HepG2 (cell line): ENCODE measurements around the gene FAM167B. TPM values are rescaled to one million over a fixed set of nuclear protein-coding genes. Genes with fewer than 3 reads are reported as not detected.
A peak's percentile ranks its signal among the peaks of the same experiment; 100 is the strongest.

Experiments
- CEBPZ ChIP-seq: IDR thresholded peaks from 2 replicates; pipeline ENCODE4 v1.6.1; 2012; ENCODE audit warnings: low read length, improper control_type of control experiment
- FOXP1 ChIP-seq, 2 experiments: fragments of 450-650 bp in 1 of 2; IDR thresholded peaks; 2 replicates each; pipeline ENCODE4 v1.6.1; 2017 to 2018; ENCODE audit warnings: antibody characterized with exemption in 1 of 2
- KLF12 ChIP-seq: sonication (generic); formaldehyde crosslinking; IDR thresholded peaks from 2 replicates; pipeline ENCODE4 v1.4.0; 2020; ENCODE audit warnings: missing genetic modification reagents, borderline replicate concordance
- KMT2B ChIP-seq: IDR thresholded peaks from 2 replicates; pipeline ENCODE4 v1.6.1; 2016; ENCODE audit warnings: missing genetic modification reagents, missing compliant biosample characterization
- MTA1 ChIP-seq: sonication (generic); formaldehyde crosslinking; IDR thresholded peaks from 2 replicates; pipeline ENCODE4 v1.4.0; 2020; ENCODE audit warnings: missing genetic modification reagents, mild to moderate bottlenecking, borderline replicate concordance
- NPAS2 ChIP-seq: sonication (generic); formaldehyde crosslinking; IDR thresholded peaks from 2 replicates; pipeline ENCODE4 v1.8.0; 2022; ENCODE audit warnings: mild to moderate bottlenecking, missing genetic modification reagents, borderline replicate concordance
- SRSF1 ChIP-seq: fragments of 200-400 bp; formaldehyde crosslinking; optimal IDR thresholded peaks from 2 replicates; pipeline ENCODE3; 2017; ENCODE audit warnings: mild to moderate bottlenecking, low read depth, low read length, moderate library complexity
- SRSF4 ChIP-seq: fragments of 200-400 bp; formaldehyde crosslinking; IDR thresholded peaks from one replicate; pipeline ENCODE4 v1.6.1; 2018; ENCODE audit warnings: mild to moderate bottlenecking, low read depth, low read length, moderate library complexity; ENCODE audit not compliant: poor library complexity, severe bottlenecking
- SSRP1 ChIP-seq: IDR thresholded peaks from 2 replicates; pipeline ENCODE4 v1.6.1; 2016; ENCODE audit warnings: control low read depth
- TBX2 ChIP-seq: sonication (generic); formaldehyde crosslinking; IDR thresholded peaks from 2 replicates; pipeline ENCODE4 v1.5.0; 2020; ENCODE audit warnings: missing genetic modification reagents, mild to moderate bottlenecking, borderline replicate concordance
- YEATS2 ChIP-seq: sonication (generic); formaldehyde crosslinking; IDR thresholded peaks from 2 replicates; pipeline ENCODE4 v1.4.0; 2020; ENCODE audit warnings: missing genetic modification reagents, borderline replicate concordance
- ZBTB21 ChIP-seq: sonication (generic); formaldehyde crosslinking; IDR thresholded peaks from 2 replicates; pipeline ENCODE4 v1.4.0; 2020; ENCODE audit warnings: missing genetic modification reagents
- ZFP36 ChIP-seq: fragments of 150-350 bp; IDR thresholded peaks from 2 replicates; pipeline ENCODE4 v1.6.1; 2018; ENCODE audit warnings: borderline replicate concordance, low read length, low read depth; ENCODE audit not compliant: partially characterized antibody
- ZNF17 ChIP-seq: sonication (generic); formaldehyde crosslinking; IDR thresholded peaks from 2 replicates; pipeline ENCODE4 v1.5.0; 2020; ENCODE audit warnings: mild to moderate bottlenecking, missing genetic modification reagents
- ZNF30 ChIP-seq: sonication (generic); formaldehyde crosslinking; IDR thresholded peaks from 2 replicates; pipeline ENCODE4 v1.5.0; 2020; ENCODE audit warnings: mild to moderate bottlenecking, missing genetic modification reagents
- ZNF614 ChIP-seq: IDR thresholded peaks from 2 replicates; pipeline ENCODE4 v1.6.1; 2018; ENCODE audit warnings: missing biosample characterization, missing genetic modification reagents, inconsistent platforms, borderline replicate concordance
- ZNF619 ChIP-seq: sonication (generic); formaldehyde crosslinking; IDR thresholded peaks from 2 replicates; pipeline ENCODE4 v1.4.0; 2020; ENCODE audit warnings: mild to moderate bottlenecking, missing genetic modification reagents
- ZNF652 ChIP-seq: IDR thresholded peaks from 2 replicates; pipeline ENCODE4 v1.6.1; 2016; ENCODE audit warnings: low read depth, borderline replicate concordance
- ZNF841 ChIP-seq: sonication (generic); formaldehyde crosslinking; IDR thresholded peaks from 2 replicates; pipeline ENCODE4 v1.8.1; 2023; ENCODE audit warnings: missing genetic modification reagents, borderline replicate concordance
- polyA plus RNA-seq, 8 experiments: library from polyadenylated mRNA; depleted of rRNA in 3 of 8; stranded (reverse) in 7 of 8; unstranded in 1 of 8; fragments of >200 nt; fragmentation: Illumina TruSeq in 4 of 8; extraction: Trizol in 4 of 8; gene quantifications; 2 replicates each; pipeline versions ENCODE4 v1.2.1 to v1.2.3, GENCODE V29; 2011 to 2016; ENCODE audit warnings: low read depth in 4 of 8, missing spikeins in 1 of 8, mixed read lengths in 1 of 8; ENCODE audit not compliant: insufficient read depth in 1 of 8
- total RNA-seq, 5 experiments: library from RNA; depleted of rRNA; stranded (reverse); fragments of >200 nt; fragmentation: Illumina TruSeq; extraction: Trizol; gene quantifications; 2 replicates each; pipeline ENCODE4 v1.2.3, GENCODE V29; 2016; ENCODE audit warnings: low read depth in 1 of 5
- TF ChIP-seq, protein P1 (sequence below): sonication (generic); formaldehyde crosslinking; IDR thresholded peaks from 2 replicates; pipeline ENCODE4 v1.4.0; 2020; ENCODE audit warnings: missing genetic modification reagents
- TF ChIP-seq, protein P2 (sequence below): IDR thresholded peaks from 2 replicates; pipeline ENCODE4 v1.6.1; 2016; ENCODE audit warnings: missing compliant biosample characterization, missing genetic modification reagents, borderline replicate concordance
- TF ChIP-seq, protein P3 (sequence below): sonication (generic); formaldehyde crosslinking; IDR thresholded peaks from 2 replicates; pipeline ENCODE4 v1.5.0; 2020; ENCODE audit warnings: missing genetic modification reagents, mild to moderate bottlenecking, borderline replicate concordance

The FAM167B gene
- total and polyA plus RNA-seq, 2 of the 13 experiments (the other 11 are each of a cell fraction or from before 2014, with no cell fraction given): 0.15 to 0.70 TPM

DNA sequence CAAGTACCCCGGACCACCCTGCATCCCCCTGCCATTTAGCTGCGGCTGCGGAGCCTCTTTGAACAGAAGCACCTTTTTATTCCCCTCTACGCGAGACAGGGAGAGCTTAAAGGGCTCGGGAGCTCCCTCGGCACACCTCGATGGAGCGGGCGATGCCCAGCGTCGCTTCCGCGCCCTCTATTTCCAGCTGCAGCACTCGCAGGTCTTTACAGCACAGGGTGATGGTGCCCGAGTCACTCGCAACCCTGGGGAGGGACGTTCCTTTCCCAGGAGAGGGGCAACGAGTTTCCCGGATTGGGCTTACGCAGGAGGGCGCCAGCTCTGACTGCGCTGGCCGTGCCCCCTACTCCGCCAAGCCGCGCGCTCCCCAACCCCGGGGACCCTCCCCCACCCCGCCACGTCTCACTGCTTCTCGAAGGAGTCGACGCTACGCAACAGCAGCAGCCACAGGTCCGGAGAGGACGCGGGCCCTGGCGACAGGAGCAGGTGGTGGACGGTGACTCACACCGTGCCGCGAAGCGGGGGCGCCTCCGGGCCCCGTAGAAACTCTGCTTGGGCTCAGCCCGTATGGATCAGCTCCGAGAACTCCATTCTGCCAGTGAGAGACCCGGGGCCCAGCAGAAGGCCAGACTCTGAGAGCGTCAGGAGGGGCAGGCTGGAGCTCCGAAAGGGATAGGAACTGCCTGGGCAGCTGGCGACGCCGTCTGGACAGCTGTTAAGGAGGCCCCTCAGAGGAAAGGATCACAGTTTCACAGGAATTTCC, 5.8 kb upstream of the FAM167B start (continued):
- TF ChIP-seq, protein P1, sequence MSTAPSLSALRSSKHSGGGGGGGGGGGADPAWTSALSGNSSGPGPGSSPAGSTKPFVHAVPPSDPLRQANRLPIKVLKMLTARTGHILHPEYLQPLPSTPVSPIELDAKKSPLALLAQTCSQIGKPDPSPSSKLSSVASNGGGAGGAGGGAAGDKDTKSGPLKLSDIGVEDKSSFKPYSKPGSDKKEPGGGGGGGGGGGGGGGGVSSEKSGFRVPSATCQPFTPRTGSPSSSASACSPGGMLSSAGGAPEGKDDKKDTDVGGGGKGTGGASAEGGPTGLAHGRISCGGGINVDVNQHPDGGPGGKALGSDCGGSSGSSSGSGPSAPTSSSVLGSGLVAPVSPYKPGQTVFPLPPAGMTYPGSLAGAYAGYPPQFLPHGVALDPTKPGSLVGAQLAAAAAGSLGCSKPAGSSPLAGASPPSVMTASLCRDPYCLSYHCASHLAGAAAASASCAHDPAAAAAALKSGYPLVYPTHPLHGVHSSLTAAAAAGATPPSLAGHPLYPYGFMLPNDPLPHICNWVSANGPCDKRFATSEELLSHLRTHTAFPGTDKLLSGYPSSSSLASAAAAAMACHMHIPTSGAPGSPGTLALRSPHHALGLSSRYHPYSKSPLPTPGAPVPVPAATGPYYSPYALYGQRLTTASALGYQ (CRISPR knock-in tag): no peak
- TF ChIP-seq KLF12 (CRISPR knock-in tag): no peak
- no peak for TF ChIP-seq ZNF619 (CRISPR knock-in tag)
- TF ChIP-seq SRSF1: no peak
- no peak for TF ChIP-seq SRSF4
- no peak for TF ChIP-seq FOXP1 (IDR thresholded peaks at IDR 0.05)
- TF ChIP-seq FOXP1 (CRISPR knock-in tag; IDR thresholded peaks at IDR 0.05): no peak
- TF ChIP-seq, protein P2, sequence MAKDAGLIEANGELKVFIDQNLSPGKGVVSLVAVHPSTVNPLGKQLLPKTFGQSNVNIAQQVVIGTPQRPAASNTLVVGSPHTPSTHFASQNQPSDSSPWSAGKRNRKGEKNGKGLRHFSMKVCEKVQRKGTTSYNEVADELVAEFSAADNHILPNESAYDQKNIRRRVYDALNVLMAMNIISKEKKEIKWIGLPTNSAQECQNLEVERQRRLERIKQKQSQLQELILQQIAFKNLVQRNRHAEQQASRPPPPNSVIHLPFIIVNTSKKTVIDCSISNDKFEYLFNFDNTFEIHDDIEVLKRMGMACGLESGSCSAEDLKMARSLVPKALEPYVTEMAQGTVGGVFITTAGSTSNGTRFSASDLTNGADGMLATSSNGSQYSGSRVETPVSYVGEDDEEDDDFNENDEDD (CRISPR knock-in tag): peak; percentile 74; the same call in 1 of the 2 replicates
- TF ChIP-seq MTA1 (CRISPR knock-in tag): 0 out of 2 replicates have a peak, but pooled peaks have one; percentile 37
- TF ChIP-seq ZBTB21 (CRISPR knock-in tag): 0 out of 2 replicates have a peak, but pooled peaks have one; percentile 23
- TF ChIP-seq, protein P3, sequence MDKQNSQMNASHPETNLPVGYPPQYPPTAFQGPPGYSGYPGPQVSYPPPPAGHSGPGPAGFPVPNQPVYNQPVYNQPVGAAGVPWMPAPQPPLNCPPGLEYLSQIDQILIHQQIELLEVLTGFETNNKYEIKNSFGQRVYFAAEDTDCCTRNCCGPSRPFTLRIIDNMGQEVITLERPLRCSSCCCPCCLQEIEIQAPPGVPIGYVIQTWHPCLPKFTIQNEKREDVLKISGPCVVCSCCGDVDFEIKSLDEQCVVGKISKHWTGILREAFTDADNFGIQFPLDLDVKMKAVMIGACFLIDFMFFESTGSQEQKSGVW (CRISPR knock-in tag): no peak
- TF ChIP-seq TBX2: peak; percentile 25; the same call in 1 of the 2 replicates
- 0 out of 2 replicates have a peak, but pooled peaks have one; percentile 43 for TF ChIP-seq ZNF17
- no peak for TF ChIP-seq ZNF652 (CRISPR knock-in tag)
- no peak for TF ChIP-seq NPAS2
- TF ChIP-seq ZNF841 (CRISPR knock-in tag): no peak
- no peak; the same call in 1 of the 2 replicates for TF ChIP-seq ZNF614 (CRISPR knock-in tag)
- 0 out of 2 replicates have a peak, but pooled peaks have one; percentile 58 for TF ChIP-seq ZNF30 (CRISPR knock-in tag)
- TF ChIP-seq SSRP1: no peak
- TF ChIP-seq ZFP36: no peak
- TF ChIP-seq YEATS2 (CRISPR knock-in tag): no peak
- TF ChIP-seq KMT2B: peak; percentile 50; the same call in 1 of the 2 replicates
- no peak for TF ChIP-seq CEBPZ
